SHP77 treated with DMSO at 0.1 percent for 48 hours (cell line): ENCODE data around the gene ZNRF3.
"Not testable (repeated sequence)": the region's sequence is repeated elsewhere in the genome, so short reads cannot be mapped to it uniquely, and the experiment has no call there.

Experiments
- DNase-seq: peaks from one replicate; lab custom pipeline; 2025; lab: John Stamatoyannopoulos, UW

The ZNRF3 gene

DNA sequence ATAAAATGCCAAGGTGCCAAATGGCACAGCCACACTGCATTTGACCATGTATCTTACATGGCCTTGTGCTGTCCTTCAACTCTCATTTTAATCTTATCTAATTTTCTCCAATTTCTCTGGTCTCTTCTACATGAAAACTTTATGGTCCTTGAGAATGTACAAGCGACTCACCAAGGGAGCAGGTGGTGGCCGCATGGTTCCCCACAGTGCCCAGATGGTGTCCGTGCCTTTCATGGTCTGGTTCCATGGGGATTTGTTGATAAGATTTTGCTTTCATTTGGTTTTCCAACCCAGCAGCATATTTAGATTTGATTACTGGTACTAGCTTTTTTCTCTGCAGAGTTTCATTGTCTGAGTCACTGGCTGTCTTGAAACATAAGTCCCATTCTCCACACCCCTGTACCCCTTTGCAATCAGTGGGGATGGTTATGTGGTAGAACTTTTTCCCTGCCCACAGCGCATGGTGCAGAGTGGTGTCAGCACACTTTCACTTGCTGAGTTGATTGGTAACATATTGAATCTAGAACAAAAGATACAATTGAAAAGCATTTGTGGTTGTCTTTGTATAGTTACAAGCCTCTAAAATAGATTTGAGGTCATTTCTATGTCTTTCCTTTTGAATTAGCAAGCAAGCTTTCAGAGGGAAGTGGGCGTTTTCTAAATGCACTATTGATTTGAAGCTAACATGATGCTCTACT lies 24.1 kb downstream of the ZNRF3 start:
- DNase-seq: no peak

DNA sequence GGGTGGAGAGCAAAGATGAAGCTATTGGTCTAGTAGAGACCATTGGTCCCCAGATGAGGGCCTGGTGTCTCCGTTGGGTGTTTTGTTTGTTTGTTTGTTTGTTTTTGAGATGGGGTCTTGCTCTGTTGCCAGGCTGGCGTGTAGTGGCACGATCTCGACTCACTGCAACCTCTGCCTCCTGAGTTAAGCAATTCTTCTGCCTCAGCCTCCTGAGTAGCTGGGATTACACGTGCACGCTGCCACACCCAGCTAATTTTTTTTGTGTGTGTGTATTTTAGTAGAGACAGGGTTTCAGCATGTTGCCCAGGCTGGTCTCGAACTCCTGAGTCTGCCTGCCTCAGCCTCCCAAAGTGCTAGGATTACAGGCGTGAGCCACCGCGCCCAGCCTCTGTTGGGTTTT lies 25.4 kb downstream of the ZNRF3 start:
- not testable (repeated sequence) for DNase-seq

- no peak for DNase-seq
Measured at GRCh38 chr22:28909375-28909774, 26.0 kb downstream of the ZNRF3 start.

DNA sequence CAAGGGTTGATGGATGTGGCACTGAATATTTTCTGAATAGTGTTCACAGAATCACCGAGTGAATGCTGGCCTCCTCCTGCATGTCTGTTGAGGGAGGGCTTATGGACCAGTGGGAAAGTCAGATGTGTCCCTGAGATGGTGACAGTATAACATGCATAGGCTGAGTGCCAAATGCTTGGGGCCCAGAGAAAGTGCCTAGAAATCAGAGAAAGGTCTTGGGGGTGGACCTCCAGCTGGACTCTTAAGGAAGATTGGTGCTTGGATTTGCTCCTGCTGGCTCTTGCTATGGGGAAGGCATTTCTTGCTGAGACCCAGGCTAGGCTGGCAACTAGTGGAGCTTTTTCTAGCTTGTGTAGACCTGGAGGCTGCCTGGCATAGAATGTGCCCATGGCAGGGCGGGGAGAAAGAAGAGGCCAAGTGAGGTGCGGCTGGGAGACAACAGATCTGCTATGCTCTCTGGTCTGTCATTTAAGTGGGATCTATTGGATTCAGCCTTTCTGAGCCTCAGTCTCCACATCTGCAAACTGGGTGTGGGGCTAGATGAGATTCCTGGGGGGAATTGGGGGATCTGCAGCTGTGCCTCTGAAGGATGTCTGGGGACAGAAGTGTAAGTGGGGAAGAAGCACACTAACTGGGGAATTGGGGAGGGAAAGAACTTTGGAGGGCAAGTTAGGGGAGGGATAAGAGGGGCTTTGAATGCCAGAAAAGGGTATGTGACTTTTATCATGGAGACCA lies 27.4 kb downstream of the ZNRF3 start:
- DNase-seq: no peak

DNA sequence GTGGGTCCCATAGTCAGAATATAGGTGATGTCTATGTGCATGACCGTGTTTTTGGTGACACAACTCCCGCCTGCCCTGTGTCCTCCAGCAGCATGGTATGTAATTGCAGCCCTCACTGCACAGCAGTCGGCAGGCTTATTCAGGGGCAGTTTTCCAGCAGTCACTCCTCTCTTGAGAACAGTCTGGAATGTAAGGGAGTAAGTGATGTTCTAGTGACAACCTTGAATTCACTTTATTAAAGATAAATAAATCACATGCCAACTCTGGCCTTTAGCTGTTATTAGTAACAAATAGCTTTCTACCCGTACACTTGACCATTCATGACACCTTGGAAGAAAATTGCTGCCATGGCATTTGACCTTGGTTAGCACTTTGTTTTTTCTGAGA lies 27.9 kb downstream of the ZNRF3 start:
- no peak for DNase-seq

DNA sequence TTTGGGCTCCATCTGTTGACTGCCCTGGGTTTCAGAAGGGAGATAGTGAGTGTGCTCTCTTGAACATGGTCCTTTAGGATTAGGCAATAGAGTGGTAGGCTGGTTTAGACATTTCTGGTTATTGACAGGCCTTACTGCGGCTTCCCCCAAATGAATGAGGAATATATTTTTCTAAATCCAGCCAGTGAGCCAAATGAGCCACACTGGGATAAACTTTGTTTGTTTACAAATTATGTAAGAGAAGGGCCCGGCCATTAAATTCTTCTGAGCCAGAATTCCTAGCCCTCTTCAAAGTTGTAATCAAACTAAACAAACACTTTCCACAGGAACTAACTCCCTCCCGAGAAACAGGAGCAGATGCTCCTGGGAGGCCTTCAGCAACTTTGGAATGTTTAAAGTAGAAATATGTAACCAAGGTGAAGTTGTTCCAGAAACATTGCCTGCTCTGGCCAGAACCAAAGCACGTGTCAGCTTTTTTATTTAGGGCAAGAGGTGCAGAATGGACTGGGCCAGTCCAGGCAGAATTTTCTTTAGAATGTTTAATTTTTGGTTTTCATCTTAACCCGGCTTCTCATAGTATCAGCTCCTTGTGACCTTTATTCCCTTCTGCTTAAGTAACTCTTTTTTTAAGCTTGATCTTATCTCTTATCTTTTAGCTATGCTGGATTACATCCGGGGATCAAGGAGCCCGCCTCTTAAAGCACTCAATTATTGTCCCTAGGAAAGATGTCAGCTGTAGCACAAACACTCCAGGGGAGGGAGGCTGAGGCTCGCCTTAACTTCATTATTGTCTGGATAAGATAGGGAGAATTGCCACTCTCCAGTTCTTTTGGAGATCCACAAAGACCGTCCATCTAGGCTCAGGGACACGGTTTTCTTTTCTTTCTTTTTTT lies 28.7 kb downstream of the ZNRF3 start:
- no peak for DNase-seq

DNA sequence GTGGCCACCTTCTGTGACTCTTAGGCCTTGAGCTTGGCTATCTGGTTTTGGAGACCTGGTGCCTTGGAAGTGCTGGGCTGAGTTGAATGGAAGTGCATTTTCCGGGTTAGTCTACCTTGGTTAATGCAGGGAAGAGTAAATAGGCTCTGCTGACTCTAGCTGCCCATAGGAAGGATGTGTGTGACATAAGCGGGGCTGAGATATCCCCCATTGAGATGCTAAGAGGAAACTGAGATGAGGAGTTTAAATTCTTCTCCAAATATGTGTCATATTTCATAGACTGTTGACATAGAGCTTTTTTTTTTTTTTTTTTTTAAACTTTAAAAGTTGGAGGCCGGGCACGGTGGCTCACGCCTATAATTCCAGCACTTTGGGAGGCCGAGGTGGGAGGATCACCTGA lies 30.8 kb downstream of the ZNRF3 start:
- no peak for DNase-seq

DNA sequence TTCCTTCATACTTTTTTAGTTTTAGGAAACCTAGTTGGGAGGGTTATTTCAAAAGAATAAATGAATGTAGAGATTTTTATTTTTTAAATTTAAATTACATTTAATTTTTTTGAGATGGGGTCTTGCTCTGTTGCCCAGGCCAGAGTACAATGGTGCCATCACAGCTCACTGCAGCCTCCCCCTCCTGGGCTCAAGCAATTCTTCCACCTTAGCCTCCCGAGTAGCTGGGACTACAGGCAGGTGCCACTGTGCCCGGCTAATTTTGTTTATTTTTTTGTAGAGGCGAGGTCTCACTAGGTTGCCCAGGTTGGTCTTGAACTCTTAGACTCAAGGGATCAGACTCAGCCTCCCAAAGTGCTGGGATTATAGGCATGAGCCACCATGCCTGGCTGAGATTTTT lies 32.6 kb downstream of the ZNRF3 start:
- DNase-seq: no peak

- peak; percentile 57 for DNase-seq
Measured at GRCh38 chr22:28917747-28918549, 34.6 kb downstream of the ZNRF3 start.

DNA sequence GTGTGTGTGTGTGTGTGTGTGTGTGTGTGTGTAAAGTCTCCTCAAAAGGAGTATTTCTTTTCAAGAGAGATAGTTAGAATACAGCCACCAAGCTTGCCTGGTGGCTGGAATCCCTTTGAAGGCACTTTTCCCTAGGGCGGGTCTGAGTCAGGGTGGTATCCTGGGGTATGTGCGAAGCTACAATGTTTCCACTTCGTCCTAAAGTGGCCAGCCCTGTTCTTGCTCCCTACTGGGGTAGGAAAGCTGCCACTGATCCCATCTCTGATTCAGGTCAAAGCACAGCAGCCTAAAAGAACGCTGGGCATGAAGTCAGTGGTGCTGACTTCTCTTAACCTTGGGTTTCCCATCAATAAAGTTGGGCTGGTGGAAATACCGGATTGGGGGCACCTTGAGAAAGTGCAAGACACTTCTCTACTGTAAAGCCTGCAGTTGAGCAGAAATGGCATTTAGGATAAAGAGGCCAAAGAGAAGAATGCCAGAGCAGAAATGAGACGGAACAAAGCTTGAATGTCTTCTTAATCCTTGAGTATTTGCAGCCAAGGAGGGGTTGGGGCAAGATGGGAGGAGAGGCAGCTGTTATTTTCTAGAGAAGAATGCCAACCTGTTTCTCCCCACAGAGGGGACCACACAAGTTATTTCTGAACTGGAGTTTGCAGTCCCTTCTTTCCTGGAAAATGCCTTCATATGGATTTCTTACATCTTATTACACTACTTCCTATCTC lies 35.3 kb downstream of the ZNRF3 start:
- DNase-seq: no peak

GRCh38 chr22:28920757-28921584 lies 37.6 kb downstream of the ZNRF3 start:
- no peak for DNase-seq

GRCh38 chr22:28921585-28921879 lies 38.2 kb downstream of the ZNRF3 start:
- DNase-seq: no peak

DNA sequence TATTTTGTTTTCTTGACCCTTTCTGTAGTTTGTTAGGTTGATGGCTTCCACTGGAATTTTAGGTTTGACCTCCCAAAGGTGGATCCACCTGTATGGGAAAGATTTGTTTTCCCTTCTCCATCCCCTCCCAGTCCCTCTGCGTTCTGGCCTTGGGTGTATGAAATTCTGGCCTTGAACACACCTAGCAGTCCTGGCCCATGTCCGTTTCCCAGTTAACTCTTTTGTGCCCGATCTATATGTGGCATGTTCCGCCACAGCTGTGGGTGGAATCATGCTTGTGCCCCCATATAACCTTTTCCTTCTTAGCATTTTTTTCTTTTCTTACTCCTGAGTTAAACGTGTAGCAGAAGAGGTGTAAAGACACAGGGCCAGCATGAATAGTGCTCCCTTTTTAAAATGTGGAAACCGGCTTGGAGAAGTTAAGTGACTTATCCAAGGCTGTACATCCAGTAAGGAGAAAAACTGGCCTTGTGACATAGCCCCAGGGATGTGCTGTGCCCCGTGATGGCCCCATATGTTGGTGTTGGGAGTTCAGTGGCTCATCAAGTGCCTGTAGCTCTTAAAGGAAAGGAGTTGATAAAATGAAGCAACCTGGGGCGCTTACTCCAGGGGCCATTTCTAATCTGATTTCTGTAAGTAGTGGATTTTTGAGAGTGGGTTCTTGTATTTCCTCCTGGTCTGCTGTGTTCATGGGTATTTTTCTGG lies 39.3 kb downstream of the ZNRF3 start:
- no peak for DNase-seq

DNA sequence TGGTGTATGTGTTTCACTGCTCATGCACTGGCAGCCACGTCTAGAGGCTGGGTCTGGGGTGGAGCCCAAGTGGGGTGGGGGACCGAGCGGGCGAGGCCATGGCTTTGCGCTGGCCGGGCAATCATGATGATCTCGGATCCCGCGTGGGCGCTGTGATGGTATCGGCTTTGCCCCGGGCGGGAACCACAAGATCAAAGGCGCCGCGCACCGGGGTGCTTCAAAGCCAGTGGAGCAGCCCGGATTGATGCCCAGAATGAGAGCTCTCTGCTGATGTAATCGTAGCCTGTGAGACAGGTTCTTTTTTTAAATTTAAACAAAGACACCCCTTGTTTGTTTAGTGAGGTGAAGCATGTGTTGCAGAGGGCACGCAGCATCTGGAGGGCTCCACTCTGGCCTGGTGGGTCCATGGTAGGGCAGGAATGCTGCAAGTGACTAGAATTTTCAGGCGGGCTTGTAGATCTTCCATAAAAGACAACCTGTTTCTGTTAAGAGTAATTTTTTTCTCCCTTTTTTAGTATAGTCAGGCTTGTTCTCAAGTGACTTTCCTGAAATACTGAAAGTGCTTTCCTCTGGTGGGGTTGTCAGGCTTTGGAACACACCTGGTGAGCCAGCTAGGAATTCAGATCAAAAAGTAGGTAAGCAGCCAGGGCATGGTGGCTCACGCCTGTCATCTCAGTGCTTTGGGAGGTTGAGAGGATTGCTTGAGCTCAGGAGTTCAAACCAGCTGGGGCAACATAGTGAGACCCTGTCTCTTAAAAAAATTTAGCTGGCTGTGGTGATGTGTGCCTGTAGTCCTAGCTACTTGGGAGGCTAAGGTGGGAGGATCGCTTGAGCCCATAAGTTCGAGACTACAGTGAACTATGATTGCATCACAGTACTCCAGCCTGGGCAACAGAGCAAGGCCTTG lies 40.7 kb downstream of the ZNRF3 start:
- peak; percentile 83 for DNase-seq

DNA sequence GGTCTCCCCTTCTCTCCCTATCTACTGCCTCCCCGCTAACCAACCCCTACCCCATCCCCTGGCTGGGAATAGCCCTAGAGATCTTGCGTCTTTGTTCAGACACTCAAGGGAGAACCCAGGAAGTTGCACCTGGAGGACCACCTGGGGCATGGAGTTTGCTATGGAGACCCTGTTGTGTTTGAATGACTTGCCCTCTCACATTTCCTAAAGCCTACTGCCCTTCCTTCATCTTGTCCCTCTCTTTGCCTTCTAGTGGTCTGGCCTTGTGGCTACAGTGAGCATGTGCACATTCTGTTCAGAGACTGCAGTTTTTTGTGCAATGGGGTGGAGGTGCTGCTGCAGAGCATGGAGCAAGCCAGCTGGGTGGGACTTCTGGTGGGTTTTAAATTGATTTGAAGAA lies 42.5 kb downstream of the ZNRF3 start:
- DNase-seq: no peak

- no peak for DNase-seq
Measured at GRCh38 chr22:28927630-28928029, 44.3 kb downstream of the ZNRF3 start.

DNA sequence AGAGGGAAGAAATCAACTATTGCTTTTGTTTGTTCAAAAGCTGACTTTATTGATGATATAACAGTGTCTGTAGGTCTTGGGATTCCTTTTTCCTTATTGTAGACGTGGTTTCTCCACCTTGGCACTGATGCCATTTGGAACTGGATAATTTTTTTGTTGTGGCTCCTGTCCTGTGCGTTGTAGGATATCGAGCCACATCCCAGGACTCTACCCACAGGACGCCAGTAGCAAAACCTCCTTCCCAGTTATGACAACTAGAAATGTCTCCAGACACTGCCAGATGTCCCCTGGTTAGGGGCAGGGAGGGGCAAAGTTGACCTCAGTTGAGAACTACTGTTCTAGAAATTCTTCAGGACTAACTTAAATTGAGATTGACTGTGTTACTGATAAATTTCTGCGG lies 45.8 kb downstream of the ZNRF3 start:
- no peak for DNase-seq

GRCh38 chr22:28930357-28931007 lies 47.1 kb downstream of the ZNRF3 start:
- DNase-seq: no peak
